ENCODE measurements around the gene FAAP100. TPM values are rescaled to one million over a fixed set of nuclear protein-coding genes. Genes with fewer than 3 reads are reported as not detected.
A peak's percentile ranks its signal among the peaks of the same experiment; 100 is the strongest.

Gene FAAP100
- total and polyA plus RNA-seq, 12 donors = 8.7 to 30.6 (median 13.3) TPM

DNA sequence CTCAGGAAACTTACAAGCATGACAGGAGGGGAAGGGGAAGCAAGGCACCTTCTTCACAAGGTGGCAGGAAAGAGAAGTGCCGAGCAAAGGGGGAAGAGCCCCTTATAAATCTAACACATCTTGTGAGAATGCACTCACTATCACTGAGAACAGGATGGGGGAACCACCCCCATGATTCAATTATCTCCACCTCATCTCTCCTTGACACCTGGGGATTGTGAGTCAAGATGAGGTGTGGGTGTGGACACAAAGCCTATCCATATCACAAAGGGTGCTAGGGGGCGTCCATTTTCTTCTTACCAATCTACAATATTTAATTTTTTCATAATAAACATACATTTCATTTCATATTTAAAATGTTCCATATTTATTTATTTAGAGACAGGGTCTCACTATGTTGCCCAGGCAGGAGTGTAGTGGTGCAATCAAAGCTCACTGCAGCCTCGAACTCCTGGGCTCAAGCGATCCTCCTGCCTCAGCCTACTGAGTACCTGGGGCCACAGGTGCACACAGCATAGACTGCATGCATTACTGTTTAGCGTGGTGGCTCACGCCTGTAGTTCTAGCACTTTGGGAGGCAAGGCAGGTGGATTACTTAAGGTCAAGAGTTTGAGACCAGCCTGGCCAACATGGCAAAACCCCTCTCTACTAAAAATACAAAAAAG lies 26.5 kb upstream of the FAAP100 start:
- Histone ChIP-seq H3K36me3 (peaks cover 0 to 92% (median 19%) of the 10 kb centered on the region in 9 donors), H3K27ac (no peak overlapping the region), H3K27me3 (no peaks in the 10 kb centered on the region), H3K4me3 (no peak overlapping the region), H3K4me1 (peaks cover 3 to 45% (median 31%) of the 10 kb centered on the region in 9 donors), H3K9me3 (no peaks in the 10 kb centered on the region)
- 96 to 98% methylated on average over 6 of the region's 6 CpGs for WGBS, 2 donors
- TF ChIP-seq, protein P1, sequence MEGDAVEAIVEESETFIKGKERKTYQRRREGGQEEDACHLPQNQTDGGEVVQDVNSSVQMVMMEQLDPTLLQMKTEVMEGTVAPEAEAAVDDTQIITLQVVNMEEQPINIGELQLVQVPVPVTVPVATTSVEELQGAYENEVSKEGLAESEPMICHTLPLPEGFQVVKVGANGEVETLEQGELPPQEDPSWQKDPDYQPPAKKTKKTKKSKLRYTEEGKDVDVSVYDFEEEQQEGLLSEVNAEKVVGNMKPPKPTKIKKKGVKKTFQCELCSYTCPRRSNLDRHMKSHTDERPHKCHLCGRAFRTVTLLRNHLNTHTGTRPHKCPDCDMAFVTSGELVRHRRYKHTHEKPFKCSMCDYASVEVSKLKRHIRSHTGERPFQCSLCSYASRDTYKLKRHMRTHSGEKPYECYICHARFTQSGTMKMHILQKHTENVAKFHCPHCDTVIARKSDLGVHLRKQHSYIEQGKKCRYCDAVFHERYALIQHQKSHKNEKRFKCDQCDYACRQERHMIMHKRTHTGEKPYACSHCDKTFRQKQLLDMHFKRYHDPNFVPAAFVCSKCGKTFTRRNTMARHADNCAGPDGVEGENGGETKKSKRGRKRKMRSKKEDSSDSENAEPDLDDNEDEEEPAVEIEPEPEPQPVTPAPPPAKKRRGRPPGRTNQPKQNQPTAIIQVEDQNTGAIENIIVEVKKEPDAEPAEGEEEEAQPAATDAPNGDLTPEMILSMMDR (IDR thresholded peaks at IDR 0.05) = no peak
- ATAC-seq = no peak
- intact Hi-C loops (cut with DNase I) = no loop called here
- DNase-seq = no peak

DNA sequence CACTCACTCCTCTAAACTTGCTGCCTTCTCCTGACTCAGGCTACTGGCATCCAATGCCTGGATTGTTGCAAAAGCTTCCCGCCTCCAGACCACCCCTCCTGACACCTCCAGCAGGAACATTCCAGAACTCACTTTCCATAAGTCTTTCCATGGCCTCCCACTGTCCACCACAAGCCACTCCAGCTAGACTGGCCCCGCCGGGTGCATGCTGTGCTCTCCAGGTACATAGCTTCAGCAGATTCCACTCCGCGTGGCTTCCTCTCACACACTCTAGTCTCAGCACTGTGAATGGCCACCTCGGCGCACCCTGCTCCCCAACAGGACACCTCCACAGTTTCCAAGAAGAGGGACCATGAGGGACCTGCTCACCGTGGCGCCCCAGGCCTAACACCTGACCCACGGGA lies 25.9 kb upstream of the FAAP100 start:
- WGBS, 2 donors = 94 to 95% methylated on average over 10 of the region's 10 CpGs
- ATAC-seq (no peak), DNase-seq (no peak)
- Histone ChIP-seq H3K27ac (no peak overlapping the region), H3K4me1 (peaks cover 3 to 45% (median 31%) of the 10 kb centered on the region in 9 donors), H3K36me3 (peaks cover 0 to 92% (median 13%) of the 10 kb centered on the region in 9 donors), H3K4me3 (no peak overlapping the region), H3K9me3 (no peaks in the 10 kb centered on the region), H3K27me3 (no peaks in the 10 kb centered on the region)
- intact Hi-C loops (cut with DNase I) = no loop called here
- TF ChIP-seq, protein P1 (IDR thresholded peaks at IDR 0.05) = no peak

DNA sequence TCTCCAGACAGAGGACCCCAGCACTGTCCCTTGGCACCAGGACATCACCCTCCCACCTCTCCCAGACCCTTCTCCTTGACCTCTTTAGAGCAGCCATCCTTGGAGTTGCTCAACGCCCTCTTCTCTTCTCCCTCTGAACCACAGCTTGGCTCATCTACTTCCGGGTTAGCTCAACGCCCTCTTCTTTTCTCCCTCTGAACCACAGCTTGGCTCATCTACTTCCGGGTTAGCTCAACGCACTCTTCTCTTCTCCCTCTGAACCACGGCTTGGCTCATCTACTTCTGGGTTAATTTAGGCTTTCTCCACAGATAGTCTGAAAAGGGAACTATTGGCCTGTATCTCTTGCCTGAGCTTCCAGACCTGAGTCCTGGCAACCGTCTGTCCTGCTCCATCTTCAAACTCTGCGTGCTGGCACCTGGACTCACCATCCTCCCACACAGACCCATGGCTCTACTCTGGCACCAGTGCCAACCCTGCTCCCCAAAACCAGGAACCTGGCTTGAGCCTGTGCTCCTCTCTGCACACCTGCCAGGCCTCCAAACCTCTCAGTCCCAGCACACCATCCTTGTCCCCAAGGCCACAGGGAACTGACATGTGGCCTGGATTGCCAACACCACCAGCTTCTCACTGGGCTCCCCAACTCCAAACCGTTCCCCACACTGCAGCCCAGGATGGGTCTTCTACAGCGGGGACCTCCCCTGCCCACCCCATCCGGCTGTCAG lies 25.3 kb upstream of the FAAP100 start:
- no peaks in the 10 kb centered on the region for H3K9me3 ChIP-seq
- no peaks in the 10 kb centered on the region for H3K27me3 ChIP-seq
- 80 to 85% methylated on average over 11 of the region's 11 CpGs for WGBS, 2 donors
- no peak for DNase-seq
- peak overlapping the region in 1 of 10 donors; percentile 62 for H3K27ac ChIP-seq
- peaks cover 0 to 92% (median 12%) of the 10 kb centered on the region in 9 donors for H3K36me3 ChIP-seq
- peak overlapping the region in 4 of 10 donors; percentile 8 to 22 (median 16) for H3K4me3 ChIP-seq
- TF ChIP-seq, protein P1 (IDR thresholded peaks at IDR 0.05) = no peak
- intact Hi-C loops (cut with DNase I) = no loop called here
- peak in 3 of 8 donors; percentile 11 to 41 (median 22) for ATAC-seq
- peaks cover 3 to 45% (median 31%) of the 10 kb centered on the region in 9 donors for H3K4me1 ChIP-seq

DNA sequence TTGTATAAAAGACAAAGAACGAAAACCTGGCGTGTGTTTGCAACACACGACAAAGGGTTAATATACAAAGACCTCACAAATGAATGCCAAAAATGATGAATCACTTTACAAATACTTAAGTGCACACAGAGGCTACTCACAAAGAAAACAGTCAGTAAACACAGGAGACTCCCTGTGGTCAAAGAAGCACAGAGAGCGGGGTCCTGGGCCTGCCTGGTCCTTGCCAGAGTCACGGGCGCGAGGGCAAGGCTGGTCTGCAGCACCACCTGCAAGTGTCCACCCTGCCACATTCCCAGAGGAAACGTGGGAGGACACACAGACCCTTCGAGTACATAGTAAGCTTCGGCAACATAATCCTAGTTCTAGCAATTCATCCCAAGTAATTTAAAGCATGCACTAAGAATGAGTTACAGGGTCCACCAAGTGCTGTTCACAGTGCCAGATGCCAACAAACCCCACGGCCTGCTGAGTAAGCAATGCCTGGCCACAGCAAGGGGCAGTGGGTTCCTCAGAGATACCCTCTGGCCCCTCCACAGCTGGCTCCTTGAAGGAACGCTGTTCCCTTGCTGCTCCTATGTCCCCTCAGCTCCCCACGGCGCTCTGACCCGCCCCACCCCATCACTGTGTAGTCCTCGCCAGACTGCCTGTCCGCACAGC lies 24.6 kb upstream of the FAAP100 start:
- ATAC-seq = peak in 5 of 8 donors; percentile 7 to 19 (median 13)
- H3K4me3 ChIP-seq = peak overlapping the region in 4 of 10 donors; percentile 8 to 22 (median 16)
- WGBS, 2 donors = 59 to 66% methylated on average over 16 to 17 of the region's 17 CpGs

More for the DNA sequence above, 24.6 kb upstream of the FAAP100 start:
- DNase-seq = no peak
- peaks cover 3 to 42% (median 31%) of the 10 kb centered on the region in 9 donors for H3K4me1 ChIP-seq
- peak overlapping the region in 2 of 10 donors; percentile 1 to 62 for H3K27ac ChIP-seq
- H3K27me3 ChIP-seq = no peaks in the 10 kb centered on the region
- TF ChIP-seq, protein P1 (IDR thresholded peaks at IDR 0.05) = no peak
- H3K36me3 ChIP-seq = peaks cover 0 to 92% (median 11%) of the 10 kb centered on the region in 9 donors
- intact Hi-C loops (cut with DNase I) = no loop called here
- H3K9me3 ChIP-seq = no peaks in the 10 kb centered on the region
